HG03354 (cell line): ENCODE results near the gene PCID2.

ENCODE experiments used
- ATAC-seq: cut with Tn5 transposase; IDR thresholded peaks from one replicate; pipeline ENCODE4 v1.9.1; 2021; ENCODE audit warnings: mild to moderate bottlenecking; ENCODE audit not compliant: unreplicated experiment, poor library complexity, severe bottlenecking

PCID2 gene

DNA sequence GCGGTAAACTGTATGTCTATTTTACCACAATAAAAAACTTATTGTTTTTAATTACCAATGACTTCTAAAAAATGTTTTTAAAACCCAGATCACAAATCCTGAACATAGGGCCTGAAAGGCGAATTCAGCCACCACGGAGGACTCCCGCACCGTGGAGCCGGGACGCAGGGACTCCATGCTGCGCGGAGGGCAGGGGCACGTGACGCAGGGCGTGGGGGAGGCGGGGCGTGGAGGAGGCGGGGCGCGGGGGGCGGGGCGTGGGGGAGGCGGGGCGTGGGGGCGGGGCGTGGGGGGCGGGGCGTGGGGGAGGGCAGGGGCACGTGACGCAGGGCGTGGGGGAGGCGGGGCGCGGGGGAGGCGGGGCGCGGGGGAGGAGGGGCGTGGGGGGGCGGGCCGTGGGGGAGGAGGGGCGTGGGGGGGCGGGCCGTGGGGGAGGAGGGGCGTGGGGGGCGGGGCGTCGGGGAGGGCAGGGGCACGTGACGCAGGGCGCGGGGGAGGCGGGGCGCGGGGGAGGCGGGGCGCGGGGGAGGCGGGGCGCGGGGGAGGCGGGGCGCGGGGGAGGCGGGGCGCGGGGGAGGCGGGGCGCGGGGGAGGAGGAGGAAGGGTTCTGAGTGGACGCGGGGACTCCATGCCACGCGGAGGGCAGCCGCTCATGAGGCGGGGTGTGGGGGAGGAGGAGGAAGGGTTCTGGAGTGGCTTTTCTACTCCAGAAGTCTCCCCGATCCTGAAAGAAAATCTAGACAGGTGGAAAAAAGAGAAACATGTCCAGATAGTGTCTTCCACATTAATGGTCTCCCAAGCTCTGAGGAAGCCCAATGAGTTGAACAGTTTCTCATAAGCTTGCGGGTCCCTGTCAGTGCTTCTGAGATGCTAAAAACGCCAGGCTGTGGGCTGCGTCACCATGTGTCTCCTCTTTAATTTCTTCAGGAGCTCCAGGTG lies 54.4 kb downstream of the PCID2 start:
- peak; percentile 72 for ATAC-seq

DNA sequence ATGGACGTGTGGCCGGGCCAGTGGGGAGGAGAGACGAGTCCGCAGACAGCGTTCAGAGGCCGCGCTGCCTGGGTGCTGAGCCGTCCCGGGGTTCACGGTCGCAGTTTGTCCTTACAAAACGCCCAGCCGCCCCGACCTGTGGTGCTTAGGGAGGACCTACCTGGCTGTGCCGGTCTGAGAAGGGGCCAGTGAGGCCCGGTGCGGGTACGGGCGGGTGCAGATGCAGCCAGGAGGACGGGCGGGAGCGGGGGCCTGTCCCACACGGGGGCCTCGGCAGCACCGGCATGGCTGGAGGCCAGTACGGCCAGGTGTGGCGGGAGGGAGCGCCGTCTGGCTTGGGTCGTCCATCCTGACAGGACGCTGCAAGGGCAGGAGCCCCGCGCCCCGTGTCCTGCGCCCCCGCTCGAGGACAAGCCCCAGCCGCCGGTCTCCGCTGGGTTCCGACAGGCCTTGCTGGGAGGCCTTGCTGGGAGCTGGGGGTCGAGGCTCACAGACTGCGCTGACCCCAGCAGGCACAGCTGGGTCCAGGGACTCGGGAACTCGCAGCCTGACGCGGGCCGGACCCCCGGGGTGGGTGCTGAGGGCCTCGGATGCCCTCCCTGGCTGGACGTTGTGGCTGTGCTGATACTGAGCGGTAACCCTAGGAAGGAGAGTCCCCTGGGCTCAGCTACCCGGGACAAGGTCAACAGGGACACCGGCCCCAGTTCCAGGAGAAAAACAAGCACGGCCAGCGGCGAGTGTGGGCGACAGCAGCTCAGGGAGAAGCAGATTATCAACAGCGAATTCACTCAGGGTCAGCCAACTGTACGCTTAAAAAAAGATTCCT lies 55.3 kb downstream of the PCID2 start:
- ATAC-seq = peak; percentile 36

DNA sequence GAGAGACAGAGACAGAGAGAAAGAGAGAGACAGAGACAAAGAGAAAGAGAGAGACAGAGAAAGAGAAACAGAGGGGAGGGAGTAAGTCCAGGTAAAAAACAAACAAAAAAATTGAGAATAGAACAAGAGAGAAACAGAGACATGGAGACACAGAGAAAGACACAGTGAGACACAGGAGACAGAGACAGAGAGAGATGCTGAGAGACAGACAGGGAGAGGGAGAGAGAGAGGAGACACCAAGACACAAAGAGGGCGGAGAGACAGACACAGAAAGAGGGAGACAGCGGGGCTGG lies 55.8 kb downstream of the PCID2 start:
- ATAC-seq = no peak

DNA sequence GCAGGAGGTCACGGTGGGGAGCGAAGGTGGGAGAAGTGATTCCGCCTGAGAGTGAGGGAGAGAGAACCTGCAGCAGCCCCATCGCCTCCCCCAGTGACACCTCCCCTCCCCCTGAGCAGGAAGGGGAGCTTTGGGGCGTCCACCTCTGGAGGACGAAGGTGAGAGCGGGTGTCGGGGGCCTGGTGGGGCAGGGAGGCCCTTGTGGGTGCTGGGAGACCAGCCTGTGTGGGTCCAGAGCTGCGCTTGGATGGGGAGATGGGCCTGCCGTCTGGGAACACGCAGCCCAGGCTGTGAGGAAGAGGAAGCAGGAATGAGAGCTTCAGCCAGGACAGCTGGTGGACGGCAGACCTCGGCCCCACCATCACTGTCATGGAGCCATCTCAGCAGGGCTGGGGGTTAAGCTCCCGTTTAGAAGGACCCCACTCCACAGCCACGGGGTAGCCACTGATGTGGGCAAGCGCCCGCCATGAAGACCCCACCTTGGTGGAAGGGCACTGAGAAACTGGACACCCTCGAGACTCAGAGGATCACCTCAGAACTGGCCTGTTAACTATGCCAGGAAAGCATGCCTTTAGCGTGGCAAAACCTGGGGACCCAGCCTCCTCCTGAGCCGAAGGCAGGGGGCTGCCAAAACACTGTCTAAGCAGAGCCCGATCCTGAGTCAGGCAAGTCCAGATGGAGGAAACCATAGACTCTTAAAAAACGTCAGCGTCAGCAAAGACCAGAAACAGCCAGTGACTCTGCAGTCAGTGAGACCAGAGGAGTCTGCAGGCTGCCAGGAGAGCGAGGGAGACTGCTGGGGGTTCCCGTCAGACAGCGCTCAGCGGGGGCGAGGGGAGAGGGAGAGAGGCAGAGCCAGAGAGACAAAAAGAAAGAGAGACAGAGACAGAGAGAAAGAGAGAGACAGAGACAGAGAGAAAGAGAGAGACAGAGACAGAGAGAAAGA lies 56.5 kb downstream of the PCID2 start:
- ATAC-seq = no peak

DNA sequence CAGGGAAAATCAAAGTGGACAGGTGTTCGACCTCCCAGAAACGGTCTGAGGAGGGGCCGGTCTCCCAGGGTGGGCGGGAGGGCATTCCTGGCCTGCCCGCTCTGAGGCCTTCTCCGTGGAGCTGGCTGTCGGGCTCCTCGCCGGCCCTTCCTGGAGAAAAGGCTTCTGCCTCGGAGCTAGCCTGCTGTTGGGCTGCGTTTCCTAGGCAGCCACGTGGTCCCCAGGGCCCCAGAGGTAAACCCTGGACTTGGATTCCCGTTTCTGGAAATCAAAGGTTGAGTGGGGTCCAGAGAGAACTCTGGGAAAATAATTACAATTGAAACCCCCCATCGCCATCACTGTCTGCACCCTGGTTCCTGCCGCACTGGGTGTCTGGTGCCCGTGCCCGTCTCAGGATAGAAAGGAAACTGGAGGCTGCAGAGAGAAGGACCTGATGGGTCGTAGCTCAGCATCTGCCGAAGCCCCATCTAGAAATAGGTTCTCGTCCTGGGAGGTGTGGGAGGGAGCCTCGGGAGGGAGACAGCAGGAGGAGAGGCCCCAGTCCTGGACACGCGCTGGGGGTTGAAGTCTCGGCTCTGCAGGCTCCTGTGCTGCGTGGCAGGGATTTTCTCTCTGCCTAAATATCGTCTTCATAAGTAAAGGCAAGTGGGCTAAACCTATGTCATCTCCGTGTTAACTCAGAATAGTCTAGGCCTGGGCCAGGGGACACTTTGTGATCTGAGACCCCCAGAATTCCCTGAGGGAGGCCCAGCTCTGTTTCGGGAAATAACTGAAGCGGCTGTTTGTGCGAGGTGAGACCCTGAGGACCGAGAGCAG lies 57.7 kb downstream of the PCID2 start:
- no peak for ATAC-seq

DNA sequence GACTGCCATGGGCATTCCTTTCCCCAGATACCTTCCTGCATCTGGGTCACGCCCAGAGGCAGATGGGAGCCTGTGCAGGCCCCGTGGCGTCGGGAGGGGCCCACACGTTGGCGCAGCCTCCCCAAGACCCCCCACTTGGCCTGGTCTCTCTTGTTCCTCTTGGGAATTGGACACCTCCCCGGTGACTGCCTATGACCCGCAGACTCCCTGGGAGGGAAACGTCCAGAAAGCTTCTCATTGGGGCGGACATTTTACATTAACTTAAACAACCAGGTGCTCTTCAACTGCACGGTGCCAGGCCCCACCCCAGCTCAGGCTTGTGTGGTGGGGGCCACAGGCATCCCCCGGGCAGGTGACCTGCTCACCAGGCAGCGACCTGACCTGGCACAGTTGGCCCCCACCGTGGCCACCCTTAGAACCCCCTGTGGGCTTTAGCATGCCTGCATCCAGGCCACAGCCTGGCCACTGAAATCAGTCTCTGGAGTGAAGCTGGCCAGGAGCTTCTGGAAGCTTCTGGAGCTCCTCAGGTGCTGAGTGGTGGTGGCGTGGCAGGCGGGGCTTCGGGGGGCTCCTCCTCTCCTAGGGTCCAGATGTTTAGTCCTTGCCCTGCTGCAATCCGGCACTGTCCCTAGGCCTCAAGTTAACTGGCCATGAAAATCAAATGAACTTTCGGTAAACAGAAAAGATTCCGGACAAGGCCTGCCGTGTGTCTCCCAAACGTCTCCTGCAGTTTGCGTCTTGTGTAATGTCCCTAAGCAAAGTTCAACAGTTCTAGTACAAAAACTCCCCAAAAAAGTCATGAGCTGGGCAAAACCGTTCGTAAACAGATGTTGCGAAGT lies 58.5 kb downstream of the PCID2 start:
- no peak for ATAC-seq

DNA sequence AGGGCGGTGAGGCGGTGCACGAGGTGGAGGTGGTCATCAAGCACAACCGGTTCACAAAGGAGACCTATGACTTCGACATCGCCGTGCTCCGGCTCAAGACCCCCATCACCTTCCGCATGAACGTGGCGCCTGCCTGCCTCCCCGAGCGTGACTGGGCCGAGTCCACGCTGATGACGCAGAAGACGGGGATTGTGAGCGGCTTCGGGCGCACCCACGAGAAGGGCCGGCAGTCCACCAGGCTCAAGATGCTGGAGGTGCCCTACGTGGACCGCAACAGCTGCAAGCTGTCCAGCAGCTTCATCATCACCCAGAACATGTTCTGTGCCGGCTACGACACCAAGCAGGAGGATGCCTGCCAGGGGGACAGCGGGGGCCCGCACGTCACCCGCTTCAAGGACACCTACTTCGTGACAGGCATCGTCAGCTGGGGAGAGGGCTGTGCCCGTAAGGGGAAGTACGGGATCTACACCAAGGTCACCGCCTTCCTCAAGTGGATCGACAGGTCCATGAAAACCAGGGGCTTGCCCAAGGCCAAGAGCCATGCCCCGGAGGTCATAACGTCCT lies 59.4 kb downstream of the PCID2 start:
- no peak for ATAC-seq

DNA sequence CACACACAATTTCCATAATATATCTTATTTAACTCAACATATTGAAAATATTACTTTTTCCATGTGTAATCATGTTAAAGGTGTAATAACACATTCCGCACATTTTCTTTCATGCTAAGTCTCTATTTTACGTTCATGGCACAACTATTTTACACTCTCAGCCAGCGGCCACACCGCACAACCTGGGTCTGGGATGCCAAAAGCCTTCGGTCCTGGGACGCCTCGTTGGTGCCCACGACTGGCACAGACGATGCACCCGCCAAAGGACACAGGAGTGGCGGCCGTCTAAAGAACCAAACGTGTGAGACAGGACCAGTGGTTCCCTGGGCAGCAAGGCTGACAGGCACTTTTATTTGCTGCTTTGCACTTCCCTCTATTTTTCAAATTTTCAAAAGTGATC lies 60.1 kb downstream of the PCID2 start:
- no peak for ATAC-seq

DNA sequence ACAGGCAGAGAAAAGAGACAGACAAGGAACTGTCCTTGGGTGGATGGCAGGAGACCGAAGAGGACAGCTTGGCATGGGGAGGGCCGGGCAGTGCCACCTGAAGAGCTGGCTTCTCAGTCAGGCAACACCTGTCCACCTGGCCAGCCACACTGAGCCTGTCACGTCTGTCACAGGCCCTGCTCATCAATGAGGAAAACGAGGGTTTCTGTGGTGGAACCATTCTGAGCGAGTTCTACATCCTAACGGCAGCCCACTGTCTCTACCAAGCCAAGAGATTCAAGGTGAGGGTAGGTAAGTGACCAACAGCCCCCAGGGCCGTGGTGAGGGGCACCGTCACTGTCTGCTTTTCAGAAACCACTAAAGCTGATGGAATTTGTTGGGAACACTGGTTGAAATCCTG lies 61.3 kb downstream of the PCID2 start:
- ATAC-seq = no peak

DNA sequence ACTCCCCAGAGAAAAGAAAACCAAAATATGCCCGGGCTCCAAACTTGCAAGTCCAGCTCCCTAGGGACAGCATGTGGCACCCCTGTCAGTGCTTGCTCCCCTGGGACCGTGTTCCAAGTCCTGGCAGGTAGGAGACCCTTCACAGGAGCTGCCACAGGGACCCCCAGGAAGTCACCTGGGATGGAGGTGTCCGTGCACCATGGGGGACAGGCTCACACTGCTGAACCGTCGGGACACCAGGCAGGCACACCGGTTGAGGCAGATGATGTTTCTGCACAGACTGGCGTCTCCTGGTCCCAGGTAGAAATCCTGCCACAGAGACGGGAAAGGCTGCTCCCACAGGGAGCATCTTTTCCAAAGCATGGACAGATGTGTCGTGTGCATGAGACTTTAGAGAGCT lies 61.7 kb downstream of the PCID2 start:
- no peak for ATAC-seq

DNA sequence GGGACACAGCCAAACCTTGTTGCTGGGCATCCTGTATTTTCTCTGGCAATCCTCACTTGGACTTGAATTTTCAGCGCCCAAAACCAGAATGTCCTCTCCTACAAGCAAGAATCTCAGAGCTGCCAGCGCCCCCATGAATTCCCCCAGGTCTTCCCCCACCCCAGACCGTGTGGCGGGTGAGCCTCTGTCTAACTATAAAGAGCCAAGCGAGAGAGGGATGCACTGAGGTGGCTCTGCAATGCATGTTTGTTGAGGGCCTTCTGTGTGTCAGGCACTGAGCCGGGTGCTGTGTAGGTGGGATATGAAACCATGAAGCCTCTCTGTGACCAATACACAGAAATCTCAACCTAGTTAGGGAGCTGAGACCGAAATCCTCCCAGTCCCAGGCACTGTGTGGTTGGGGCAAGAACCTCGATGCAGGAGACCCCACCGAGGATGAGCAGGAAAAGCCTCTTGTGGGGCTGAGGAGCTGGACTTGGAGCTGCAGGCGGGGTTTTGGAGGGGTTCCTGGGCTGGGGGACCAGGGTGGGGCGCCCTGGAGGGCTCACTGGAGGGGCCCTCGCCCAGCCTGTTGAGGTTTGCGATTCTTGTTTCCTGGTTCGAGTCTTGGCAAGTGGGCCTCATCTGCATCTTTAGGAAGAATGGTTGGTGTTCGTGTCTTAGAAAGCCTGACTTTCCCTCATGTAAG lies 62.4 kb downstream of the PCID2 start:
- no peak for ATAC-seq

DNA sequence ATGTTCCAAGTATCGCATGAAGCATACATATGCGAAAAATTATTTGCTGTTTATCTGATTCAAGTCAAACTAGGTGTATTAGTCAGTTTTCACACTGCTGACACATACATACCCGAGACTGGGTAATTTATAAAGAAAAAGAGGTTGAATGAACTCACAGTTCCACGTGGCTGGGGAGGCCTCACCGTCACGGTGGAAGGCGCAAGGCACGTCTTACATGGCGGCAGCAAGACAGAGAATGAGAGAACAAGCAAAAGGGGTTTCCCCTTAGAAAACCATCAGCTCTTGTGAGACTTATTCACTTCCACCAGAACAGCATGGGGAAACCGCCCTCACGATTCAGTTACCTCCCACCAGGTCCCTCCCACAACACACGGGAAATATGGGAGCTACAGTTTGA lies 63.0 kb downstream of the PCID2 start:
- no peak for ATAC-seq

DNA sequence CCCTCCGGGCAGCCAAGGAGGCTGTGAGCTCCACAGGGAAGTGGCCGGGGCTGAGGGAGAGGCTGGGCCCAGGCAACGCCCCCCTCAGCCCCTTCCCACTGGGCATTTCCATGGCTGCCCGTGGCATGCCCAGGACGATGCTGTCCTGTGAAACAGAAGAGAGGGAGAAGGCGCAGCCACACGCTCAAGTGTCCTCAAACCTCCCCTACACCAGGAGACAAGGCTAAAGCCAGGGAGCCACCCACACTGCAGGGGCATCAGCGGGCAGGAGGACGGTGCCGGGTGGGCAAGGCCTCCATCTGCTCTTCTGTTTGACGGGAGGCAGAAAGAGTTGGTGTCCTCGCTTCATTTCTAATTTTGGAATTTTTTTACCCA lies 64.2 kb downstream of the PCID2 start:
- ATAC-seq = no peak

DNA sequence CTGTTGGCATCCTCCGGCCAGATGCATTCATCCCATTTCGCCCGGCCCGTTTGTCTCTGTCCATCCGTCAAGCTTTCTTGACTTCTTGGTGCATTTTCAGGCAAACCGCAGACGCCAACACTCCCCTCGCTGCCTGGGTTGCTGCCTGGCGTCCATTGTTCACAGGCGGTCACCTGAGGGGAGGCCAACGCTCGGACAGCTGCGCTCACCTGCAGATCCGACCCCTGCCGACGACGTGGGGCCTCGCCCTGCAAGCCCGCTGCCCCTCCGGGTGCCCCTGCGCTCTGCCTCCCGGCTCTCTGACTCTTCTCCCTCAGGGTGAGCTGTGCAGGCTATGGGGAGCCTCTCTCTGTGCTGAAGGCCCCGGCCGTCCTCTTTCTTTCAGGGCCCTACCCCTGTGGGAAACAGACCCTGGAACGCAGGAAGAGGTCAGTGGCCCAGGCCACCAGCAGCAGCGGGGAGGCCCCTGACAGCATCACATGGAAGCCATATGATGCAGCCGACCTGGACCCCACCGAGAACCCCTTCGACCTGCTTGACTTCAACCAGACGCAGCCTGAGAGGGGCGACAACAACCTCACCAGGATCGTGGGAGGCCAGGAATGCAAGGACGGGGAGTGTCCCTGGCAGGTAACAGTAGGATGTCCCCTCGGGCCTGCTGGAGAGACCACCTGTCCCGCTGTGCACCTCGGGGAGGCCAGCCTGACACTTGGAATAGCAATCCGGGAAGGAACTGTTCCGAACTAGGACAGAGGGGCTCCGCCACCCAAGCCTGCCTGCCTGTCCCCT lies 64.8 kb downstream of the PCID2 start:
- no peak for ATAC-seq

DNA sequence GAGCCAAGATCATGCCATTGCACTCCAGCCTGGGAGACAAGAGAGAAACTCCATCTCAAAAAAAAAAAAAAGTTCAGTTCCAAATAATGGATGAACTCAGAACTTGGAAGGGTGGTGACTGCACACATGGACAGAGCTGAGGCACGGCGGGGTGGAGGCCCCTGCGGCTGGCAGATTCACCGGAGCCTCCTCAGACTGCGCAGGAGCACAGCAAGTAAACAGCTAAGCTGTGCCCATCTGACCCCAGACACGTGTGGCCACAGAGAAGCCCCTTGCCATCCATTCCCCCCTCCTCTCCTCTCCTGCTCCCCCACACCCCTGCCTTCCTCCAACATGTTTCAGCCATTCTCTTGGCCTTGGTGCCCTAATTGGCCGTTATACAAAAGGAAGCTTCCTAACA lies 65.6 kb downstream of the PCID2 start:
- no peak for ATAC-seq

DNA sequence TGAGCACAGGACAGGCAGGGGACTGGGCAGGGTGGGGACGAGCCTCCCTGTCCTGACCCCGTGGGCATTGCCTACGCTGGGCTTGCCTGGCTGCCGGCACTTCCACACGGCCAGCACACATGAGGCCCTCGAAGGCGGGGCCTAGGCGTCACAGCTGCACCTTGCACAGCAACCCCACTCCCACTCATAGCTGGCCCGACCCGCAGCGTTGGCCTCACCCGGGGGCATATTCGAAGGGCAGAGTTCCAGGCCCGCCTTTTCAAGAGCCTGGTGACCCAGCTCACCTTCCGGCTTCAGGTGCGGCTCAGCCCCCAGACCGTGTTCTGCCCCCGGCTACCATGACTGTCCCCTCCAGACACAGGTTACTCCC lies 66.9 kb downstream of the PCID2 start:
- no peak for ATAC-seq
